A673 (cell line): ENCODE results near the gene STK10. TPM values are rescaled to one million over a fixed set of nuclear protein-coding genes. Genes with fewer than 3 reads are reported as not detected.

Experiments
- BruUV-seq: library from RNA; stranded (reverse); fragments of 400-500 nt; replicated peaks from 2 replicates; lab custom pipeline; 2021; lab: Mats Ljungman, UMichigan
- CTCF ChIA-PET: fragments of 300-600 bp; sonication (Branson Sonifier 250); formaldehyde crosslinking; loops from one replicate; lab custom pipeline; 2022; ENCODE audit warnings: antibody characterized with exemption; lab: Charles Lee
- POLR2A ChIA-PET: fragments of 300-600 bp; sonication (Branson Sonifier 250); formaldehyde crosslinking; loops from one replicate; lab custom pipeline; 2022; ENCODE audit warnings: antibody characterized with exemption; ENCODE audit not compliant: low non-redundant PET; lab: Charles Lee
- DNase-seq: peaks from one replicate; pipeline ENCODE4 v3.0.0-alpha.2; 2015; ENCODE audit warnings: low spot score
- H3K27ac ChIP-seq: fragments of 200-600 bp; sonication (generic); 2 replicates; pipeline ENCODE4 v1.5.1; 2016; ENCODE audit warnings: mixed run types, low read depth, mild to moderate bottlenecking, mixed read lengths, antibody characterized with exemption, low read length; ENCODE audit not compliant: poor library complexity, severe bottlenecking
- H3K27me3 ChIP-seq: fragments of 200-600 bp; sonication (generic); replicated peaks from 2 replicates; pipeline ENCODE4 v1.6.1; 2017; ENCODE audit warnings: mixed run types, low read depth, mild to moderate bottlenecking, mixed read lengths, antibody characterized with exemption, low read length; ENCODE audit not compliant: insufficient read depth, poor library complexity
- H3K36me3 ChIP-seq: fragments of 200-600 bp; sonication (generic); 2 replicates; pipeline ENCODE4 v1.6.1; 2016; ENCODE audit warnings: mixed run types, mild to moderate bottlenecking, mixed read lengths, antibody characterized with exemption, low read length; ENCODE audit not compliant: insufficient read depth, poor library complexity, severe bottlenecking
- H3K4me1 ChIP-seq: fragments of 200-600 bp; sonication (generic); 2 replicates; pipeline ENCODE4 v1.6.1; 2017; ENCODE audit warnings: mixed run types, mild to moderate bottlenecking, mixed read lengths, antibody characterized with exemption, low read length; ENCODE audit not compliant: insufficient read depth, poor library complexity, severe bottlenecking
- H3K4me3 ChIP-seq: fragments of 200-600 bp; sonication (generic); 2 replicates; pipeline ENCODE4 v1.5.1; 2016; ENCODE audit warnings: low read depth, mixed run types, mild to moderate bottlenecking, mixed read lengths, low read length; ENCODE audit not compliant: poor library complexity, severe bottlenecking
- H3K9me3 ChIP-seq: fragments of 200-600 bp; sonication (generic); 2 replicates; pipeline ENCODE4 v1.6.1; 2016; ENCODE audit warnings: mixed run types, low read depth, mild to moderate bottlenecking, mixed read lengths, antibody characterized with exemption, low read length; ENCODE audit not compliant: poor library complexity, severe bottlenecking
- CTCF ChIP-seq: fragments of 300-800, 200-600 bp; sonication (generic); conservative IDR thresholded peaks from 2 replicates; pipeline ENCODE4 v1.5.1; 2017; ENCODE audit warnings: low read depth, mild to moderate bottlenecking, antibody characterized with exemption, low read length, moderate library complexity, mixed read lengths
- EZH2 ChIP-seq: fragments of 200-600 bp; sonication (generic); IDR thresholded peaks from 2 replicates; pipeline ENCODE4 v1.6.1; 2017; ENCODE audit warnings: borderline replicate concordance, low read depth, mild to moderate bottlenecking, mixed read lengths, antibody characterized with exemption, low read length; ENCODE audit not compliant: poor library complexity, severe bottlenecking
- intact Hi-C: fragments of 100-400 bp; cut with micrococcal nuclease; formaldehyde crosslinking; loops from one replicate; pipeline ENCODE4 v1.10.0; 2022; ENCODE audit not compliant: unreplicated experiment
- total RNA-seq: library from RNA; stranded (reverse); gene quantifications from 2 replicates; pipeline ENCODE4 v1.2.3, GENCODE V29; 2021

The STK10 gene
- total RNA-seq, 1 experiment from 2014 or later = 3.8 TPM

DNA sequence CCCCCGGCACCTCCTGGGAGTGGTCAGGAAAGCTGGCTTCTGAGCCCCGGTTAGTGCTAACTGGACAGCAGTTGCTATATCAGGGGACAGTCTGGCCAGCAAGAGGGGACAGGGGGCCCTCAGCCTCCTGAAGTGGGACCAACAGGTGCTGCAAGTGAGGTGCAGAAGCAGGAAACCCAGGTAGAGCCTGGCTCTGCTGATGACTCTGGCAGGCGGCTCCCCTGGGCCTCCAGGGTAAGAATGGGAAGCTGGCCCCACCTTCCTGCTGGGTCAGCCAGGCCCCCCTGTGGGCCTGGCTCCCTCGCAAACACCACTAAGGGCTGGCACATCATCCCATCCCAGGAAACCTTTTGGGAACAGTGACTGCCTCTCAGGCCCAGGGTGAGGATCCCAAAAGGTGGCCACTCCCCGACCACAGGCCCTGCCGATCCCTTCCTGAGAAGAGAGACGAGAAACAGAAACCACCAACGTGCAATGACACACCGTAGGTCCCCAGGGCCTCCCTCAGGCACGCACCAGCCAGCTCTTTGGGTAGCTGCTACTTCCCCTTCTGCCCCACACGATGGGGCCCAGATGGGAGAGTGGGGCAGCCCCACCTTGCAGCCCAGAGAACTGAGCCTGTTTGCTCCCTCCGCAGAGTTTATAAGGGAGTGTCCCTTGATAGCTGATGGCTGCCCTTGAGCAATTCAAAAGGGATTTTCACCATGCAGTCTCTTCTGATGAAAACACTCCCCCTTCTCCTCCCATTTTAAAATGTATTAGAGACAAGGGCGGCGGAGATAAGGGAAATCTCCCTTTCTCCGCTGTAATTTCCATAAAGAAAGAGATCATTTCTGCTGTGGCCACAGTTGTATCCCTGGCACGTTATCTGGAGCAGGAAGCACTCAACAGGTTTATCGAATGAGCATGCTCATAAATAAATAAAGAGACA, 76.8 kb downstream of the STK10 start:
- no peaks in the 10 kb centered on the region for H3K27me3 ChIP-seq
- H3K4me3 ChIP-seq = no peak overlapping the region
- peaks cover 3% of the 10 kb centered on the region for H3K4me1 ChIP-seq
- intact Hi-C loops = no loop called here
- ChIA-PET POLR2A (no interaction called here), CTCF (no interaction called here)
- H3K9me3 ChIP-seq = no peaks in the 10 kb centered on the region
- no peaks in the 10 kb centered on the region for H3K36me3 ChIP-seq
- DNase-seq = no peak
- H3K27ac ChIP-seq = no peak overlapping the region
- TF ChIP-seq EZH2 = no peak
- no TSS peak for BruUV-seq

GRCh38 chr5:172110260-172110815, 77.7 kb downstream of the STK10 start:
- POLR2A ChIA-PET = no interaction called here
- Histone ChIP-seq H3K9me3 (no peaks in the 10 kb centered on the region), H3K27me3 (no peaks in the 10 kb centered on the region), H3K36me3 (no peaks in the 10 kb centered on the region), H3K4me1 (peaks cover 3% of the 10 kb centered on the region), H3K27ac (no peak overlapping the region), H3K4me3 (no peak overlapping the region)
- intact Hi-C loops = no loop called here
- no TSS peak for BruUV-seq
- CTCF ChIA-PET = no interaction called here
- no peak for DNase-seq
- TF ChIP-seq EZH2 (no peak), CTCF (no peak)

DNA sequence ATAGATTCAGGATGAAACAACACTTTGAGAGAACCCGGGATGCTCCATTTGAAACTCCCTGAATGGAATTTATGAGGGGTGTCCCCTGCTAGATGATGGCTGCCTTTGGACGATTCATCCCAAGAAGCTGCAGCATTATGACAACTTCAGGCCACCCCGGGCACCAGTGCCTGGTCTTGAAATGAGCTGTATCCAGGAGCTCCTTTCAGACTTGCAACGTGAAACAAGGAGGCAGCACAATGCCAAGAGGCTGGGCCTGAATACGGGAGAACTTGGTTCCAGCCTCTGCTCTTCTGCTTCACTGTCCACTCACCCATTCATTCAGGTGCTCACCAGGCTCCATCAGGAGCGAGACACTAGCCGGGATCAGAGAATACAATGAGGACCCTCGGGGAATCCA, 78.3 kb downstream of the STK10 start:
- TF ChIP-seq EZH2 = no peak
- TF ChIP-seq CTCF = no peak
- no peak overlapping the region for H3K27ac ChIP-seq
- intact Hi-C loops = loop anchor here (5.0 kb wide), 1 partner anchor 588 kb away; no protein-coding TSS in a partner anchor
- H3K36me3 ChIP-seq = no peaks in the 10 kb centered on the region
- no peaks in the 10 kb centered on the region for H3K9me3 ChIP-seq
- CTCF ChIA-PET = interaction anchor here (0.7 kb wide), 1 partner anchor 161 kb away, joined by 7 read pairs; no protein-coding TSS in a partner anchor
- DNase-seq = no peak
- H3K27me3 ChIP-seq = no peaks in the 10 kb centered on the region
- no TSS peak for BruUV-seq
- H3K4me3 ChIP-seq = no peak overlapping the region
- H3K4me1 ChIP-seq = peaks cover 3% of the 10 kb centered on the region
- POLR2A ChIA-PET = no interaction called here
